GM21360 (cell line): Measurements from ENCODE around the gene MAD2L2.

Experiments
- ATAC-seq: cut with Tn5 transposase; IDR thresholded peaks from one replicate; pipeline ENCODE4 v1.9.1; 2021; ENCODE audit warnings: mild to moderate bottlenecking, moderate library complexity; ENCODE audit not compliant: unreplicated experiment

MAD2L2 gene

GRCh38 chr1:11705596-11705995 lies 24.6 kb upstream of the MAD2L2 start:
- ATAC-seq: no peak

- ATAC-seq: no peak
Measured at GRCh38 chr1:11704691-11705475, 23.9 kb upstream of the MAD2L2 start.

GRCh38 chr1:11704194-11704529 lies 23.2 kb upstream of the MAD2L2 start:
- ATAC-seq: no peak

GRCh38 chr1:11703357-11704193 lies 22.6 kb upstream of the MAD2L2 start:
- ATAC-seq: no peak

GRCh38 chr1:11701981-11702803 lies 21.2 kb upstream of the MAD2L2 start:
- ATAC-seq: no peak

- no peak for ATAC-seq
Measured at GRCh38 chr1:11701551-11701961, 20.6 kb upstream of the MAD2L2 start.

GRCh38 chr1:11700601-11701467 lies 19.9 kb upstream of the MAD2L2 start:
- ATAC-seq: no peak

GRCh38 chr1:11697893-11698210 lies 16.9 kb upstream of the MAD2L2 start:
- ATAC-seq: no peak

- no peak for ATAC-seq
Measured at GRCh38 chr1:11697188-11697892, 16.4 kb upstream of the MAD2L2 start.

- no peak for ATAC-seq
Measured at GRCh38 chr1:11695861-11696260, 14.9 kb upstream of the MAD2L2 start.

- ATAC-seq: no peak
Measured at GRCh38 chr1:11693917-11694316, 13.0 kb upstream of the MAD2L2 start.

GRCh38 chr1:11693024-11693590 lies 12.2 kb upstream of the MAD2L2 start:
- no peak for ATAC-seq

GRCh38 chr1:11691928-11692711 lies 11.2 kb upstream of the MAD2L2 start:
- no peak for ATAC-seq

- no peak for ATAC-seq
Measured at GRCh38 chr1:11691302-11691914, 10.5 kb upstream of the MAD2L2 start, which contains the start of gene DRAXIN. DRAXIN (plus strand) TSS chr1:11691710; CDS start chr1:11706259, 14,549 bp downstream.

GRCh38 chr1:11690397-11691301 lies 9.7 kb upstream of the MAD2L2 start:
- no peak for ATAC-seq

- ATAC-seq: no peak
Measured at GRCh38 chr1:11688506-11688905, 7.6 kb upstream of the MAD2L2 start.

- no peak for ATAC-seq
Measured at GRCh38 chr1:11685210-11685752, 4.3 kb upstream of the MAD2L2 start.
